Measurements from ENCODE around the gene CLIC5. TPM values are rescaled to one million over a fixed set of nuclear protein-coding genes. Genes with fewer than 3 reads are reported as not detected.

CLIC5 gene
- total RNA-seq, 1 experiment from 2014 or later: 0.20 TPM

GRCh38 chr6:46042355-46042999, 26.8 kb upstream of the CLIC5 start:
- no peak overlapping the region for H2BK120ac ChIP-seq (ENCODE audit: low read depth, low read length, poor library complexity, severe bottlenecking)
- no peaks in the 10 kb centered on the region for H3K27me3 ChIP-seq (ENCODE audit: insufficient read depth, low read length)
- H4K8ac ChIP-seq (replicated peaks; ENCODE audit: insufficient read length, low read depth, low read length): no peak overlapping the region
- no peak overlapping the region for H3K23ac ChIP-seq (ENCODE audit: insufficient read length, low read depth, low read length)
- H3K4me1 Mint-ChIP-seq: peaks cover 2% of the 10 kb centered on the region in 2 experiments; a peak in 3 of 4 replicates
- H3K27ac Mint-ChIP-seq: 0 out of 7 replicates have a peak overlapping the region, but pooled peaks of 1 of the 3 experiments have one; percentile 40
- DNase-seq: peak; percentile 50
- H3K4me1 ChIP-seq (ENCODE audit: insufficient read depth, low read length): no peaks in the 10 kb centered on the region
- peak; percentile 79 for TF ChIP-seq CTCF (conservative IDR thresholded peaks at IDR 0.05)
- no peak overlapping the region for H4K5ac ChIP-seq (ENCODE audit: insufficient read length, low read depth, low read length)
- H3K56ac ChIP-seq (ENCODE audit: insufficient read length, low read depth, low read length): no peak overlapping the region
- no peak overlapping the region for H2AFZ ChIP-seq (ENCODE audit: low read length)
- H2BK12ac ChIP-seq (ENCODE audit: insufficient read length, low read depth, low read length): no peak overlapping the region
- H3K9me3 Mint-ChIP-seq: no peaks in the 10 kb centered on the region
- no peaks in the 10 kb centered on the region for H4K20me1 ChIP-seq (ENCODE audit: control insufficient read depth, insufficient read depth, insufficient read length)
- H3K18ac ChIP-seq (ENCODE audit: insufficient read length, low read depth, low read length): no peak overlapping the region
- H3K9ac ChIP-seq (ENCODE audit: extremely low read depth, insufficient read length, low read length): no peak overlapping the region
- H2BK20ac ChIP-seq (ENCODE audit: low read depth, low read length, poor library complexity, severe bottlenecking): no peak overlapping the region
- H3K4me2 ChIP-seq (ENCODE audit: insufficient read depth, insufficient read length, low read length): no peak overlapping the region
- H3K27me3 Mint-ChIP-seq (ENCODE audit: low read depth): no peaks in the 10 kb centered on the region
- H2BK5ac ChIP-seq (ENCODE audit: insufficient read length, low read length): no peak overlapping the region
- no peak overlapping the region for H3K27ac ChIP-seq (ENCODE audit: insufficient read length, low read depth, low read length)
- H3T11ph ChIP-seq (ENCODE audit: low read length): no peak overlapping the region
- H3K79me2 ChIP-seq (ENCODE audit: insufficient read depth, low read length): no peaks in the 10 kb centered on the region
- no CpG with 5 or more reads among the region's 5 CpGs for WGBS (ENCODE audit: extremely low coverage, insufficient read length, low lambda C conversion rate)
- no peaks in the 10 kb centered on the region for H3K23me2 ChIP-seq (ENCODE audit: insufficient read length, low read depth, low read length, poor library complexity, severe bottlenecking)
- H2BK15ac ChIP-seq (ENCODE audit: low read depth, low read length): no peak overlapping the region
- no peak overlapping the region for H2AK5ac ChIP-seq (ENCODE audit: insufficient read length, low read length)
- H3K36me3 Mint-ChIP-seq (ENCODE audit: insufficient read depth in 1 of 3, low read depth in 3 of 3): no peaks in the 10 kb centered on the region; a peak in 1 of 7 replicates
- H4K91ac ChIP-seq (ENCODE audit: insufficient read length, low read depth, low read length): no peak overlapping the region
- H3K4me3 Mint-ChIP-seq: no peak overlapping the region
- no peak overlapping the region for H3K14ac ChIP-seq (ENCODE audit: insufficient read depth, low read length)
- H3K9me3 ChIP-seq (ENCODE audit: control insufficient read depth, low read depth, low read length): no peaks in the 10 kb centered on the region
- no peaks in the 10 kb centered on the region for H3K79me1 ChIP-seq (ENCODE audit: insufficient read depth, low read depth, low read length, poor library complexity, severe bottlenecking)
- H3K4ac ChIP-seq (ENCODE audit: low read depth, low read length): no peak overlapping the region

Measured in H9 (cell line).